C4-2B (cell line): ENCODE measurements around the gene CENPA.
"Not testable (repeated sequence)": the region's sequence is repeated elsewhere in the genome, so short reads cannot be mapped to it uniquely, and the experiment has no call there.

Experiments used
- H3K27ac ChIP-seq: fragments of 450-650 bp; 2 replicates; pipeline ENCODE4 v1.5.1; 2017
- CTCF ChIP-seq: fragments of 450-650 bp; conservative IDR thresholded peaks from 2 replicates; pipeline ENCODE4 v1.5.1; 2017; ENCODE audit warnings: mild to moderate bottlenecking
- ZFX ChIP-seq: fragments of 450-650 bp; IDR thresholded peaks from 2 replicates; pipeline ENCODE4 v1.6.1; 2017

The CENPA gene

GRCh38 chr2:26811791-26812694, 26.2 kb downstream of the CENPA start:
- H3K27ac ChIP-seq, result no peak overlapping the region
- TF ChIP-seq ZFX (no peak), CTCF (no peak)

- no peak overlapping the region for H3K27ac ChIP-seq
- TF ChIP-seq ZFX (no peak), CTCF (no peak)
Measured at GRCh38 chr2:26812731-26813130, 26.9 kb downstream of the CENPA start.

- not testable (repeated sequence) for H3K27ac ChIP-seq
Measured at GRCh38 chr2:26814072-26814765, 28.4 kb downstream of the CENPA start.

- no peak overlapping the region for H3K27ac ChIP-seq
- no peak for TF ChIP-seq CTCF
- no peak for TF ChIP-seq ZFX
Measured at GRCh38 chr2:26816893-26817292, 31.0 kb downstream of the CENPA start.

GRCh38 chr2:26818255-26818654, 32.4 kb downstream of the CENPA start:
- H3K27ac ChIP-seq, result no peak overlapping the region
- no peak for TF ChIP-seq CTCF
- no peak for TF ChIP-seq ZFX

- no peak overlapping the region for H3K27ac ChIP-seq
- no peak for TF ChIP-seq CTCF
Measured at GRCh38 chr2:26818972-26819371, 33.1 kb downstream of the CENPA start.

- no peak for TF ChIP-seq ZFX
- TF ChIP-seq CTCF, result no peak
- no peak overlapping the region for H3K27ac ChIP-seq
Measured at GRCh38 chr2:26820932-26821331, 35.1 kb downstream of the CENPA start.
